ENCODE results near the gene KANSL3. TPM values are rescaled to one million over a fixed set of nuclear protein-coding genes. Genes with fewer than 3 reads are reported as not detected.
"Not testable (repeated sequence)": the region's sequence is repeated elsewhere in the genome, so short reads cannot be mapped to it uniquely, and the experiment has no call there.

Gene KANSL3
- total and polyA plus RNA-seq, 2 donors (not counting 3 experiments of a cell fraction or from before 2014, with no cell fraction given) = 27.7 to 36.9 TPM

DNA sequence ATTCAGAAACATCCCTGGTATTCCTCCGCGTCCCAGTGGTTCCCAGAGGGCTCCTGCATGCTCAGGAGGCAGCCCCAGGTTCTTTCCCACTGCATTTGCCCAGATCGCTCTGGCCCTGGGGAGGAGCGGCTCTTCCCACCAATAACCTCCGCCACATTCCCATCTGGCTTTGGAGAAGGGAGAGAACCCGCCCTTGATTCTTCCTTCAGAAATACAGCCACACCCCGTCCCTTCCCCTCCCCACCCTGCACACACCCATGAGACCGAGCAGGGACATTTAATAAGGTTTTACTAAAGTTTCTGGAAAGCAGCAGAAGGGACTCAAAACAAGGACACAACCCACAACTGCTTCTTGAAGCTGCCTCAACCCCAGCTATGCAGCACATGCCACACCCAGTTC, 79.6 kb downstream of the KANSL3 start:
- dilution Hi-C loops (cut with MboI; ENCODE audit: extremely low pct_ligation_motif_present, low sequenced_read_pairs) = no loop called here

DNA sequence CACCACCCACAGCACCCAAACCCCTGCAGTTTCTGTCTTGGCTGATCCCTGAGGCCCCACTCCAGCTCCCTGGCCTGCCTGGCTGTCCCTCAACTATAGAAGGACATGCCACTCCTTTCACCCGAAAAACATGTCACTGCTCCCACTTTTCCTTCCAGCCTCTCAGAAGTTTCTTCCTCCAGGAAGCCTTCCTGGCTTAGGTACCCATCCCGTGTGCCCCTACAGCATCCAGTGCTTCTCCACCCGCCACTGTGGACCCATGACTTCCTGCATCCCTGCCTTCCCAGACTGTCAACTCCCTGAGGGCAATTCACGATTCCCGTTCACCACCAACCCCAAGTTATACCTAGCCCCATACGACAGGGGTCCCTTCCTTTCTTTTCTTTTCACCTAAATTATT, 80.1 kb downstream of the KANSL3 start:
- Histone ChIP-seq H3K79me2 (ENCODE audit: control insufficient read depth, insufficient read depth, low read length) (no peaks in the 10 kb centered on the region), H3K4me2 (ENCODE audit: insufficient read depth, low read length) (no peak overlapping the region), H3K36me3 (ENCODE audit: control insufficient read depth in 2 of 2, extremely low read depth in 1 of 2, insufficient read depth in 2 of 2, low read length in 2 of 2) (no peaks in the 10 kb centered on the region), H2AFZ (ENCODE audit: low read depth, low read length) (no peak overlapping the region), H3K4me3 (replicated peaks in 1 of 3; ENCODE audit: insufficient read depth in 1 of 3, low read depth in 1 of 3, low read length in 3 of 3) (no peak overlapping the region), H3K9ac (replicated peaks; ENCODE audit: extremely low read depth, insufficient read depth, low read length) (no peak overlapping the region), H3K27me3 (ENCODE audit: control insufficient read depth in 2 of 2, insufficient read depth in 2 of 2, low read length in 2 of 2) (no peaks in the 10 kb centered on the region), H3K9me3 (replicated peaks; ENCODE audit: control insufficient read depth, insufficient read depth, low read length) (no peaks in the 10 kb centered on the region), H3K27ac (ENCODE audit: insufficient read depth, low read depth, low read length) (no peak overlapping the region), H3K9me1 (replicated peaks; ENCODE audit: control insufficient read depth, extremely low read depth, insufficient read depth, low read length) (no peaks in the 10 kb centered on the region), H4K20me1 (replicated peaks; ENCODE audit: control insufficient read depth, extremely low read depth, insufficient read depth, low read length) (no peaks in the 10 kb centered on the region), H3K4me1 (ENCODE audit: control insufficient read depth, extremely low read depth, insufficient read depth, low read length) (no peaks in the 10 kb centered on the region)
- dilution Hi-C loops (cut with MboI; ENCODE audit: extremely low pct_ligation_motif_present, low sequenced_read_pairs) = no loop called here
- ChIA-PET POLR2A (no interaction called here), CTCF (interaction anchor here (1.5 to 11.6 kb wide), 2 partner anchors 19 to 31 kb away, joined by 5 to 130 read pairs; partner anchors contain the start of gene ARID5A)
- no peak for DNase-seq (ENCODE audit: low read depth, low spot score)
- TF ChIP-seq EZH2 (IDR thresholded peaks at IDR 0.05; ENCODE audit: borderline replicate concordance, low read depth, low read length, severe bottlenecking) = no peak
- TF ChIP-seq CTCF (IDR thresholded peaks at IDR 0.05; ENCODE audit: extremely low read depth in 1 of 2, insufficient read depth in 1 of 2, low read depth in 1 of 2, low read length in 2 of 2) = no peak
- no peak for TF ChIP-seq FOS (IDR thresholded peaks at IDR 0.05; ENCODE audit: borderline replicate concordance, insufficient read depth, low read length)
- TF ChIP-seq, protein P1, sequence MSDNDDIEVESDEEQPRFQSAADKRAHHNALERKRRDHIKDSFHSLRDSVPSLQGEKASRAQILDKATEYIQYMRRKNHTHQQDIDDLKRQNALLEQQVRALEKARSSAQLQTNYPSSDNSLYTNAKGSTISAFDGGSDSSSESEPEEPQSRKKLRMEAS (IDR thresholded peaks at IDR 0.05; ENCODE audit: insufficient read depth, insufficient read length) = no peak
- TF ChIP-seq POLR2AphosphoS5 (IDR thresholded peaks at IDR 0.05; ENCODE audit: insufficient read depth, low read depth, low read length) = no peak
- no peak for TF ChIP-seq POLR2A (IDR thresholded peaks at IDR 0.05; ENCODE audit: low read depth, low read length)
- no peak for TF ChIP-seq MYC (IDR thresholded peaks at IDR 0.05; ENCODE audit: low read depth, low read length)
- no peak for TF ChIP-seq GATA2 (IDR thresholded peaks at IDR 0.05; ENCODE audit: insufficient read depth, insufficient read length, low read depth, low read length)
- no peak for TF ChIP-seq JUN (IDR thresholded peaks at IDR 0.05; ENCODE audit: borderline replicate concordance, insufficient read depth, insufficient read length, low read depth)
- intact Hi-C loops (cut with micrococcal nuclease) = no loop called here
- FAIRE-seq = no peak
- no TSS peak for BruUV-seq (replicated peaks)

More for the DNA sequence above, 79.6 kb downstream of the KANSL3 start:
- POLR2A ChIA-PET = no interaction called here
- Histone ChIP-seq H3K9me3 (replicated peaks; ENCODE audit: control insufficient read depth, insufficient read depth, low read length) (no peaks in the 10 kb centered on the region), H3K9me1 (replicated peaks; ENCODE audit: control insufficient read depth, extremely low read depth, insufficient read depth, low read length) (no peaks in the 10 kb centered on the region), H2AFZ (ENCODE audit: low read depth, low read length) (no peak overlapping the region), H3K27ac (ENCODE audit: insufficient read depth, low read depth, low read length) (no peak overlapping the region), H3K4me3 (replicated peaks in 1 of 3; ENCODE audit: insufficient read depth in 1 of 3, low read depth in 1 of 3, low read length in 3 of 3) (no peak overlapping the region), H3K36me3 (ENCODE audit: control insufficient read depth in 2 of 2, extremely low read depth in 1 of 2, insufficient read depth in 2 of 2, low read length in 2 of 2) (no peaks in the 10 kb centered on the region), H3K27me3 (ENCODE audit: control insufficient read depth in 2 of 2, insufficient read depth in 2 of 2, low read length in 2 of 2) (no peaks in the 10 kb centered on the region), H3K4me1 (ENCODE audit: control insufficient read depth, extremely low read depth, insufficient read depth, low read length) (no peaks in the 10 kb centered on the region), H3K79me2 (ENCODE audit: control insufficient read depth, insufficient read depth, low read length) (no peaks in the 10 kb centered on the region), H4K20me1 (replicated peaks; ENCODE audit: control insufficient read depth, extremely low read depth, insufficient read depth, low read length) (no peaks in the 10 kb centered on the region), H3K4me2 (ENCODE audit: insufficient read depth, low read length) (no peak overlapping the region), H3K9ac (replicated peaks; ENCODE audit: extremely low read depth, insufficient read depth, low read length) (no peak overlapping the region)
- TF ChIP-seq EZH2 (IDR thresholded peaks at IDR 0.05; ENCODE audit: borderline replicate concordance, low read depth, low read length, severe bottlenecking) (no peak), POLR2A (IDR thresholded peaks at IDR 0.05; ENCODE audit: low read depth, low read length) (no peak)
- CTCF ChIA-PET = no interaction called here
- DNase-seq (ENCODE audit: low read depth, low spot score) = no peak
- no peak for FAIRE-seq
- BruUV-seq (replicated peaks) = no TSS peak
- intact Hi-C loops (cut with micrococcal nuclease) = no loop called here

DNA sequence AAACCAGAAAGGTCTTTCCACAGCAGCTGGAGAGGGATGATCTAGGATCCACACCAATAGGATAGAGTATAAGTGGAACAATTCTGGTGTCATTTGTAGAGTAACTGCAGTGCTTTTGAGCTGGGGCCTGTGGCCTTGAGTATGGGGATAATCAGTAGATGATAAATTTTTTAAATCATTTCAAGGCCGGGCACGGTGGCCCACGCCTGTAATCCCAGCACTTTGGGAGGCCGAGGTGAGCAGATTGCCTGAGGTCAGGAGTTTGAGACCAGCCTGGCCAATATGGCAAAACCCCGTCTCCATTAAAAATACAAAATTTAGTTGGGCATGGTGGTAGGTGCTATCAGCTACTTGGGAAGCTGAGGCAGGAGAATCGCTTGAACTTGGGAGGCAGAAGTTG, 80.7 kb downstream of the KANSL3 start:
- H3K9me1 ChIP-seq (replicated peaks; ENCODE audit: control insufficient read depth, extremely low read depth, insufficient read depth, low read length); H2AFZ ChIP-seq (ENCODE audit: low read depth, low read length); H3K4me1 ChIP-seq (ENCODE audit: control insufficient read depth, extremely low read depth, insufficient read depth, low read length); intact Hi-C loops (cut with micrococcal nuclease); H3K27me3 ChIP-seq (ENCODE audit: control insufficient read depth in 2 of 2, insufficient read depth in 2 of 2, low read length in 2 of 2); FAIRE-seq; H3K9me3 ChIP-seq (replicated peaks; ENCODE audit: control insufficient read depth, insufficient read depth, low read length); H3K36me3 ChIP-seq (ENCODE audit: control insufficient read depth in 2 of 2, extremely low read depth in 1 of 2, insufficient read depth in 2 of 2, low read length in 2 of 2); dilution Hi-C loops (cut with MboI; ENCODE audit: extremely low pct_ligation_motif_present, low sequenced_read_pairs); DNase-seq (ENCODE audit: low read depth, low spot score); H3K4me2 ChIP-seq (ENCODE audit: insufficient read depth, low read length); H4K20me1 ChIP-seq (replicated peaks; ENCODE audit: control insufficient read depth, extremely low read depth, insufficient read depth, low read length); BruUV-seq (replicated peaks); H3K79me2 ChIP-seq (ENCODE audit: control insufficient read depth, insufficient read depth, low read length); H3K9ac ChIP-seq (replicated peaks; ENCODE audit: extremely low read depth, insufficient read depth, low read length); H3K27ac ChIP-seq (ENCODE audit: insufficient read depth, low read depth, low read length); POLR2A ChIA-PET; H3K4me3 ChIP-seq (replicated peaks in 1 of 3; ENCODE audit: insufficient read depth in 1 of 3, low read depth in 1 of 3, low read length in 3 of 3): not testable (repeated sequence)
- CTCF ChIA-PET = interaction anchor here (0.7 to 11.6 kb wide), 5 partner anchors 19 to 150 kb away, joined by 3 to 130 read pairs (median 3); partner anchors contain the start of gene ARID5A

Data from endothelial cell of umbilical vein (primary cell).